ENCODE results near the gene SLIT1.
"Not testable (repeated sequence)": the region's sequence is repeated elsewhere in the genome, so short reads cannot be mapped to it uniquely, and the experiment has no call there.

- TF ChIP-seq HDGF (IDR thresholded peaks at IDR 0.05; ENCODE audit: borderline replicate concordance); FOXK2 (IDR thresholded peaks at IDR 0.05); TARDBP (IDR thresholded peaks at IDR 0.05); BHLHE40 (IDR thresholded peaks at IDR 0.05; ENCODE audit: borderline replicate concordance); FOXM1 (IDR thresholded peaks at IDR 0.05; ENCODE audit: borderline replicate concordance); LEF1 (IDR thresholded peaks at IDR 0.05; ENCODE audit: borderline replicate concordance); ARNT (IDR thresholded peaks at IDR 0.05); FOXA1 (IDR thresholded peaks at IDR 0.05): not testable (repeated sequence)
Observed at GRCh38 chr10:97033841-97034240, 151.9 kb downstream of the SLIT1 start.
